ENCODE measurements around the gene FAM184A. TPM values are rescaled to one million over a fixed set of nuclear protein-coding genes. Genes with fewer than 3 reads are reported as not detected.

FAM184A gene
- total RNA-seq, 1 donor from 2014 or later: 15.9 TPM

GRCh38 chr6:118981884-118982574 is 96.4 kb downstream of the FAM184A start:
- no peak for ATAC-seq
- Histone ChIP-seq H3K4me3 (no peak overlapping the region), H3K27me3 (ENCODE audit: low read depth) (no peaks in the 10 kb centered on the region), H3K4me1 (no peaks in the 10 kb centered on the region), H3K36me3 (no peaks in the 10 kb centered on the region), H3K27ac (no peak overlapping the region), H3K9me3 (no peaks in the 10 kb centered on the region)
- no peak for DNase-seq
- TF ChIP-seq CTCF (IDR thresholded peaks at IDR 0.05): no peak
- intact Hi-C loops (cut with DNase I): no loop called here

- TF ChIP-seq CTCF (IDR thresholded peaks at IDR 0.05): no peak
- intact Hi-C loops (cut with DNase I): no loop called here
- H3K27me3 ChIP-seq (ENCODE audit: low read depth): no peaks in the 10 kb centered on the region
- no peak for ATAC-seq
- DNase-seq: peak; percentile 66
- no peaks in the 10 kb centered on the region for H3K36me3 ChIP-seq
- H3K4me3 ChIP-seq: no peak overlapping the region
- H3K27ac ChIP-seq: no peak overlapping the region
- H3K4me1 ChIP-seq: no peaks in the 10 kb centered on the region
- no peaks in the 10 kb centered on the region for H3K9me3 ChIP-seq
Observed at GRCh38 chr6:118980063-118980462, 98.4 kb downstream of the FAM184A start.

- no peaks in the 10 kb centered on the region for H3K9me3 ChIP-seq
- DNase-seq (no peak), ATAC-seq (no peak)
- peaks cover 4% of the 10 kb centered on the region for H3K36me3 ChIP-seq
- no peak overlapping the region for H3K27ac ChIP-seq
- H3K4me1 ChIP-seq: no peaks in the 10 kb centered on the region
- intact Hi-C loops (cut with DNase I): no loop called here
- H3K4me3 ChIP-seq: no peak overlapping the region
- no peaks in the 10 kb centered on the region for H3K27me3 ChIP-seq (ENCODE audit: low read depth)
- TF ChIP-seq CTCF (IDR thresholded peaks at IDR 0.05): no peak
Observed at GRCh38 chr6:118974790-118975189, 103.7 kb downstream of the FAM184A start.

GRCh38 chr6:118971682-118972081 is 106.8 kb downstream of the FAM184A start:
- Histone ChIP-seq H3K4me3 (no peak overlapping the region), H3K36me3 (peaks cover 4% of the 10 kb centered on the region), H3K4me1 (no peaks in the 10 kb centered on the region), H3K9me3 (no peaks in the 10 kb centered on the region), H3K27ac (no peak overlapping the region), H3K27me3 (ENCODE audit: low read depth) (no peaks in the 10 kb centered on the region)
- ATAC-seq: no peak
- intact Hi-C loops (cut with DNase I): no loop called here
- DNase-seq: no peak
- TF ChIP-seq CTCF (IDR thresholded peaks at IDR 0.05): no peak

- H3K4me3 ChIP-seq: no peak overlapping the region
- peaks cover 4% of the 10 kb centered on the region for H3K36me3 ChIP-seq
- ATAC-seq: no peak
- H3K27ac ChIP-seq: no peak overlapping the region
- intact Hi-C loops (cut with DNase I): no loop called here
- no peak for TF ChIP-seq CTCF (IDR thresholded peaks at IDR 0.05)
- H3K4me1 ChIP-seq: no peaks in the 10 kb centered on the region
- no peak for DNase-seq
- H3K9me3 ChIP-seq: no peaks in the 10 kb centered on the region
- no peaks in the 10 kb centered on the region for H3K27me3 ChIP-seq (ENCODE audit: low read depth)
Observed at GRCh38 chr6:118970866-118971265, 107.6 kb downstream of the FAM184A start.

Measured in lower lobe of right lung (tissue), 2 donors.